OCI-LY7 (cell line): Measurements from ENCODE around the gene ZNF493. TPM values are rescaled to one million over a fixed set of nuclear protein-coding genes. Genes with fewer than 3 reads are reported as not detected.

ENCODE experiments used
- BruUV-seq: library from RNA; stranded (reverse); fragments of 400-500 nt; replicated peaks from 2 replicates; lab custom pipeline; 2021; lab: Mats Ljungman, UMichigan
- CTCF ChIA-PET: fragments of 300-600 bp; sonication (Branson Sonifier 250); formaldehyde crosslinking; loops from one replicate; lab custom pipeline; 2022; ENCODE audit warnings: antibody characterized with exemption; ENCODE audit not compliant: unreplicated experiment; lab: Charles Lee
- POLR2A ChIA-PET: fragments of 300-600 bp; sonication (Branson Sonifier 250); formaldehyde crosslinking; loops from one replicate; lab custom pipeline; 2022; ENCODE audit warnings: antibody characterized with exemption; lab: Charles Lee
- DNase-seq: peaks from one replicate; pipeline ENCODE4 v3.0.0-alpha.2; 2015; ENCODE audit warnings: low spot score
- H2AFZ ChIP-seq: fragments of 200-600 bp; sonication (generic), shearing (Covaris generic); 2 replicates; pipeline ENCODE4 v1.6.1; 2014; ENCODE audit warnings: mild to moderate bottlenecking, antibody characterized with exemption, low read length, moderate library complexity
- H3K27ac ChIP-seq: fragments of 200-600 bp; sonication (generic); 2 replicates; pipeline ENCODE4 v1.5.1; 2014; ENCODE audit warnings: mixed run types, low read depth, mild to moderate bottlenecking, moderate library complexity, low read length, inconsistent platforms; ENCODE audit not compliant: poor library complexity, severe bottlenecking
- H3K36me3 ChIP-seq: fragments of 200-600 bp; sonication (generic); 2 replicates; pipeline ENCODE4 v1.6.1; 2014; ENCODE audit warnings: mild to moderate bottlenecking, antibody characterized with exemption, low read length, moderate library complexity, mixed read lengths; ENCODE audit not compliant: insufficient read depth
- H3K4me1 ChIP-seq: fragments of 200-600 bp; sonication (generic); 2 replicates; pipeline ENCODE4 v1.5.1; 2014; ENCODE audit warnings: mild to moderate bottlenecking, low read length; ENCODE audit not compliant: insufficient read depth, poor library complexity, severe bottlenecking
- H3K4me2 ChIP-seq: fragments of 200-600 bp; sonication (generic); 2 replicates; pipeline ENCODE4 v1.6.1; 2014; ENCODE audit warnings: mild to moderate bottlenecking, low read length
- H3K4me3 ChIP-seq: fragments of 200-600 bp; sonication (generic); 2 replicates; pipeline ENCODE4 v1.5.1; 2014; ENCODE audit warnings: mild to moderate bottlenecking, low read depth, low read length; ENCODE audit not compliant: poor library complexity, severe bottlenecking
- H3K79me2 ChIP-seq: fragments of 200-600 bp; sonication (generic); 2 replicates; pipeline ENCODE4 v1.6.1; 2016; ENCODE audit warnings: low read depth, mild to moderate bottlenecking, low read length, moderate library complexity, mixed read lengths; ENCODE audit not compliant: insufficient read depth
- H3K9me2 ChIP-seq: fragments of 200-600 bp; sonication (generic); 2 replicates; pipeline ENCODE4 v1.6.1; 2016; ENCODE audit warnings: mild to moderate bottlenecking, low read length, mixed read lengths; ENCODE audit not compliant: insufficient read depth
- H3K9me3 ChIP-seq: fragments of 200-600 bp; sonication (generic); 2 replicates; pipeline ENCODE4 v1.6.1; 2014; ENCODE audit warnings: mild to moderate bottlenecking, mixed run types, low read length, mixed read lengths
- H4K20me1 ChIP-seq: fragments of 200-600 bp; sonication (generic); 2 replicates; pipeline ENCODE4 v1.6.1; 2014; ENCODE audit warnings: mild to moderate bottlenecking, antibody characterized with exemption, low read length, moderate library complexity, mixed read lengths; ENCODE audit not compliant: insufficient read depth
- CTCF ChIP-seq: fragments of 200-600 bp; sonication (generic); conservative IDR thresholded peaks from 2 replicates; pipeline ENCODE4 v1.5.1; 2014; ENCODE audit warnings: mild to moderate bottlenecking, antibody characterized with exemption, low read length, moderate library complexity, mixed read lengths
- EZH2phosphoT487 ChIP-seq: fragments of 200-600 bp; sonication (generic); IDR thresholded peaks from 2 replicates; pipeline ENCODE4 v1.6.1; 2018; ENCODE audit warnings: low read depth, borderline replicate concordance, mild to moderate bottlenecking, mixed run types, antibody characterized with exemption, low read length, moderate library complexity, mixed read lengths
- intact Hi-C: fragments of 100-400 bp; cut with micrococcal nuclease; formaldehyde crosslinking; loops from one replicate; pipeline ENCODE4 v1.10.0; 2022; ENCODE audit not compliant: unreplicated experiment
- total RNA-seq, 2 experiments: library from RNA; depleted of rRNA in 1 of 2; stranded (reverse); fragments of >200 nt in 1 of 2; shearing (Covaris generic) in 1 of 2; gene quantifications; 2 replicates each; pipeline ENCODE4 v1.2.3, GENCODE V29; 2014 to 2022

Gene ZNF493
- total RNA-seq, 2 experiments from 2014 or later = 37.6 to 57.6 TPM

- H3K79me2 ChIP-seq = no peaks in the 10 kb centered on the region
- no peaks in the 10 kb centered on the region for H3K9me2 ChIP-seq
- H3K9me3 ChIP-seq = peaks cover 56% of the 10 kb centered on the region; the same call in 1 of the 2 replicates
- ChIA-PET CTCF (no interaction called here), POLR2A (no interaction called here)
- no peaks in the 10 kb centered on the region for H3K4me1 ChIP-seq
- no TSS peak for BruUV-seq
- no peaks in the 10 kb centered on the region for H4K20me1 ChIP-seq
- DNase-seq = no peak
- H3K4me2 ChIP-seq = no peak overlapping the region
- intact Hi-C loops = no loop called here
- no peak overlapping the region for H2AFZ ChIP-seq
- no peak overlapping the region for H3K27ac ChIP-seq
- peaks cover 30% of the 10 kb centered on the region for H3K36me3 ChIP-seq
- H3K4me3 ChIP-seq = no peak overlapping the region
- TF ChIP-seq CTCF = no peak
- TF ChIP-seq EZH2phosphoT487 = no peak
Observed at GRCh38 chr19:21423057-21424041, 26.4 kb downstream of the ZNF493 start.

- no TSS peak for BruUV-seq
- POLR2A ChIA-PET = no interaction called here
- Histone ChIP-seq H3K27ac (no peak overlapping the region), H3K79me2 (no peaks in the 10 kb centered on the region), H3K4me3 (no peak overlapping the region), H2AFZ (no peak overlapping the region), H3K36me3 (no peaks in the 10 kb centered on the region), H3K4me1 (no peaks in the 10 kb centered on the region), H3K4me2 (no peak overlapping the region), H4K20me1 (no peaks in the 10 kb centered on the region), H3K9me3 (peaks cover 8% of the 10 kb centered on the region; the same call in 1 of the 2 replicates), H3K9me2 (no peaks in the 10 kb centered on the region)
- intact Hi-C loops = no loop called here
- no peak for DNase-seq
- CTCF ChIA-PET = no interaction called here
- TF ChIP-seq CTCF = no peak
- no peak for TF ChIP-seq EZH2phosphoT487
Observed at GRCh38 chr19:21430675-21431074, 33.7 kb downstream of the ZNF493 start.

GRCh38 chr19:21432590-21432989, 35.7 kb downstream of the ZNF493 start:
- no peaks in the 10 kb centered on the region for H3K36me3 ChIP-seq
- intact Hi-C loops = no loop called here
- no peak for DNase-seq
- no peaks in the 10 kb centered on the region for H3K9me3 ChIP-seq
- no peak overlapping the region for H3K27ac ChIP-seq
- H3K4me3 ChIP-seq = no peak overlapping the region
- TF ChIP-seq EZH2phosphoT487 (no peak), CTCF (no peak)
- H3K9me2 ChIP-seq = no peaks in the 10 kb centered on the region
- no peaks in the 10 kb centered on the region for H3K79me2 ChIP-seq
- CTCF ChIA-PET = no interaction called here
- no peak overlapping the region for H3K4me2 ChIP-seq
- H4K20me1 ChIP-seq = no peaks in the 10 kb centered on the region
- no TSS peak for BruUV-seq
- no peak overlapping the region for H2AFZ ChIP-seq
- H3K4me1 ChIP-seq = no peaks in the 10 kb centered on the region
- POLR2A ChIA-PET = no interaction called here
